GM12874 (cell line): ENCODE results near the gene JDP2.

Source experiments
- CTCF ChIP-seq: IDR thresholded peaks from 2 replicates; pipeline ENCODE4 v1.5.1; 2011; ENCODE audit warnings: low read depth, mild to moderate bottlenecking, control low read depth, low read length, moderate library complexity; ENCODE audit not compliant: insufficient read depth

Gene JDP2

DNA sequence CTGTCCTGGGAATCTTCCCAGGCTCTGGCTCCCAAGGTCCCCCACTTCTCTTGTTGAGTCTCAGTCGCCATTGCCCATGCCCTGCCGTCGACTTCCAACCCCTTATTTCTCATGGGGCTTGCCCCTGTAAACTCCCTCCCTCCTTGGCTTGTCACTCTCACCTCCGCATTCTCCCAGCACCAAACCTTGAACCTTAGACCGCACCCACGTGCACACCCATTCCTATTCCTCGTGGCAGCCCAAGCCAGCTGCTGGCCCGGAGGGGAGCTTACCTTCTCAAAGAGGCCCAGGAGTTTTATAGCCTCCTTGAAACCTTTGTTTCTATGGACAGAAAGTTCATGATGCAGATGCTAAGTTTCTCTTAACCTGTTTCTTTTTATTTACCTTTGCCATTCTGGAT, 4.6 kb downstream of the JDP2 start:
- no peak for TF ChIP-seq CTCF

DNA sequence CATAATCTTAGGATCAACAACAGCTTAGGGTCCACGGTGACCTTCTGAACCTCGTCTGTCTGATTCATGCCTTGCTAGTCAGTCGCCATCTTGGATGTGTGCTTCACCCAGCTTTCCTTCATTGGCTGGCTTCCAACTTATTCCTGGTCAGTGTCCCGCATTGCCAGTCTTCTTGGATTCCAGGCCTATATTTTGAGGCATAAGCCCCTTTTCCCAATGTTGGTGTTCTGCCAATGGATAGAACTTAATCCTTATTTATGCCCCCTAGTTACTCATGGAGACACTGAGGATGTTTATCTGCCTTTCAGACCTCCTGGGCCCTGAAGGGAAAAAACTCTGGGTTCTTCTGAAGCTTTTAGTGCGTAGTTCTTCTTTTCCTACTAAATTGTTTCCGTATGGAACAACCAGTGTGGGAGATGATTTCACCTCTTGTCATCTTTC, 5.8 kb downstream of the JDP2 start:
- no peak for TF ChIP-seq CTCF

DNA sequence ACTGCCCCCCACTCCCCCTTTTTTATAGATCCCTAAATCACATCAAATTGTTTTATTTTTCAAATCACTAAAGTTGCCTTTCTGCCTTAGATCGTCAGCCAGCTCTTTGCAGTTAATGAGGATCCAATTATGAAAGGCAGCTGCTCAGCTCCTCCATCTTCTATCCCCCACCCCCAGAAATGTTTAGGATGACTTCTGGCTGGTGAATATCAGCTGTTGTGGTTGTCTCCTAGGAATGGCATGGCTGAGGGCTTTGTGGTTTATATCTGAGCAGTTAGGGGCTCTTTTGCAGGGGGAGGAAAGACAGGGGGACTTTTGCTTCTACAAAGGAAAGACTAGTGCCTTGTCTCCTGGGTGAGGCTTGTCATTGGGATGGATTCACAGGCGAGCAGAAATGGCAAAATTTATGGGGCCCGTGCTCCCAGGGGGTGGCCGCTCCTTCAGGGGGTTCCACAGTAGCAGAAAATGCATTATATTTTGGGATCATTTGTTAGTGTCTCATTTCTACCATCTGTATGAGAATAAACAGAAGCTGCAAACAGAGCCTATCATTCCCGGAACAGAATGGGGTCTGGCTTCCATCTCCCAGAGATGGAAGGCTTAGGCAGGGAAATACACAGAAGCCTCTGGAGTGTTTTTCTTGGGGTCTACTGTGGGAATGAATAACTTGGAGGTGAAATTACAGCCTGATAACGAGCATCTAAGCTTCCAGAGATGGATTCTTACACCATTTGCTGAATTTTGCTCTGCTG, 6.5 kb downstream of the JDP2 start:
- no peak for TF ChIP-seq CTCF

DNA sequence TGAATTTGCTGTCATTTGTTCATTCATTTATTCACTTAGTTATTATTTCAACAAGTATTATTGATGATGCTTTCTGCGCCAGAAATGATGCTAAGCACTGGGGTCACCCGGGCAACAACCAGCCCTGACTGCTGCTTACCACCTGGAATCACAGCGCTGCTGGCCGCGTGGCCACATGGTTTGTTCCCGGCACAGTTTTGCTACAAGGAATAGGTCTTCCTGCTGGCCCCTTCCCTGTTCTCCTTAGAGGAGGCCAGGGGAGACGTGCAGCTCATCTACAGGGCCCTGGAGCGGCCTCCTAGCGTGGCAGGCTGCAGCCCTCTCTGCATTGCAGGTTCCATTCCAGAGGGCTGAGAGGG, 7.0 kb downstream of the JDP2 start:
- TF ChIP-seq CTCF, result no peak

DNA sequence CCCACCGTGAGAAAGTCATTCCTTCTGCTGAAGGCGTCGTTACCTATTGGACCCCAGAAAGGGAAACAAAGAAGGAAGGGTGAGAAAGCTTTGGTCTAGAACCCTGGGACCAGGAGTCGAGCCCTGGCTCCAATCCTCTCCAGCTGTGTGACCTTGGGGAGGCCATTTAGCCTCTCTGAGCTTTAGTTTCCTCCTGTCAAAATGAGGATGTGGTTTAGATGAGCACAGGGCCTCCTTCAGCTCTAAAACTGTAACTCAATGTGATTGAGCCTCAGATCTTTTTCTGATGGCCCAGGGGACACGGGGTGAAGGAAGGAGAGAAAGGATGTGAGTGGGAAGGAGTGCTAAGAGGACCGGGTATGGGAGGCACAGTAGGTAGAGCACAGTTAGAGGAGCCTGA, 7.7 kb downstream of the JDP2 start:
- TF ChIP-seq CTCF, result no peak

DNA sequence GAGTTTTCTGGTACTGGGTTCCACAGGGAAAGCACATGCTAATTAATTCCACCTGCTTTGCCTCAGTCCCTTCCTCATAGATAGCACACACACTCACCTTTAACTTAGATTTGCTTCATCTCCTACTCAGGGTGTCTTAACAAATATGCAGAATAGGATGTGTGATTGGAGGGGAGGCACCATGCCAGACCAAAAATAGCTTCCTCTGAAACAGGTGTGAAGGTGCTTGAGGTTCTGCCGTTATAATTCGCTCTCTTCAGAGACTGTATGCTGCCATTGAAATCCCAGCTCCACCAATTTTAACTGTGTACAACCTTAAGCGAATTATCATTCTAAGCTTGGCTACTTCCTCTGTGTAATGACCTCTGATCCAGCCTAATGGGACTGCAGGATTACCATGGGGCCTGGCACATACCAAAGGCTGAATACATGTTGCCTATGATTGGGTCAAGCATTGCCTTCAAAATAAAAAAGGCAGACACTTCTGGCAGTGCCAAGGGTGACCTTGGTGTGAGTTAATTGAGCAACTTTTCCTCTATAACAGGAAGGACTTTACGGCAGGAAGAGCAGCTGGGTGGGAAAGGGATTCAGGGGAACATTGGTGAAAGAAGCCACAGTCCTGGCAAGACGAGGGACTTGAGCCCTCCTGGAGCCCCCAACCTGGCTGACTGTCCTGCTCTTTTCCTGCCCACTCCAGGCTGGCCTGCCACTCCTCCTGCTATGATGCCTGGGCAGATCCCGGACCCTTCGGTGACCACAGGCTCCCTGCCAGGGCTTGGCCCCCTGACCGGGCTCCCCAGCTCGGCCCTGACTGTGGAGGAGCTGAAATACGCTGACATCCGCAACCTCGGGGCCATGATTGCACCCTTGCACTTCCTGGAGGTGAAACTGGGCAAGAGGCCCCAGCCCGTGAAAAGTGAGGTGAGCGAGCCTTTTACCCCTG, 9.7 kb downstream of the JDP2 start:
- TF ChIP-seq CTCF, result no peak

DNA sequence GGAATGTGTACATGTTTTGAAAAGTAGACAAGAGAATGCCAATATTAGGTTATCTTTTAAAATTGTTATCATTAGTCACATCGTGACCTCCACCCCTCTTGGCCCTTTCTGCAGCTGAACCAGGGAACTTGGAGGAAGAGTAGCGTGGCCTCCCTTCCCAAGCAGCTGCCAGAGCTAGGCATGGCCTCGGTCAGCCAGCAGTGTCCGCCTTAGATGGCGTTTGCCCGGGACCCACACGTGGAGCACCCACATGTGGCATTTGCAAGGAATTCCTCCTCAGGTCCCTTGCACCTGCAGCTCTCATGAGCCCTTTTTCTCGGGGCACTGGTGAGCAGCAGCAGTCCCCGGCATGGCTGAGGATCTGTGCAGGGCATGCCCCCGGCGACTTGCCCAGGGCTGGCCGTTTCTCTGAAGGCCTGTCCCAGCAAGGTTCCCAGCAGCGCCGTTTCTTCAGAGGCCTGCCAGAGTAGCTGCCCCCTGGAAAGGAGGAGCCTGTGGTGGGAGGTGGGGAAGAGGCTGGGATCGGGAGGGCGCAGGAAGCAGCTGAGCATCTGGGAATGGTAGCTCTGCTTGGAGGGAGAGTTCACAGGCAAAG, 10.8 kb downstream of the JDP2 start:
- no peak for TF ChIP-seq CTCF
